SK-N-SH (cell line): Measurements from ENCODE around the gene DNAJB8. TPM values are rescaled to one million over a fixed set of nuclear protein-coding genes. Genes with fewer than 3 reads are reported as not detected.

Source experiments
- CTCF ChIA-PET: fragments of 300-600, 350-600 bp; formaldehyde crosslinking; extraction: SDS; loops from one replicate; lab custom pipeline; 2021; lab: Yijun Ruan, JAX
- POLR2A ChIA-PET: fragments of 350-600 bp; sonication (Branson Sonifier 250); formaldehyde crosslinking; extraction: SDS; loops from one replicate; lab custom pipeline; 2020; ENCODE audit warnings: antibody characterized with exemption, inconsistent platforms; lab: Yijun Ruan, JAX
- DNase-seq: peaks from one replicate; pipeline ENCODE4 v3.0.0; 2012
- H2AFZ ChIP-seq: fragments of 200-600 bp; sonication (generic); 2 replicates; pipeline ENCODE4 v1.8.1; 2016; ENCODE audit warnings: antibody characterized with exemption, mild to moderate bottlenecking, low read depth
- H3F3A ChIP-seq: fragments of 200-600 bp; sonication (generic); replicated peaks from 2 replicates; pipeline ENCODE3; 2016; ENCODE audit warnings: antibody characterized with exemption, mild to moderate bottlenecking; ENCODE audit not compliant: insufficient read depth
- H3K27ac ChIP-seq, 2 experiments: fragments of 200-500 bp in 1 of 2; fragments of 200-600 bp in 1 of 2; sonication (Bioruptor generic) in 1 of 2; sonication (generic), shearing (Covaris generic) in 1 of 2; 2 replicates each; pipeline versions ENCODE4 v1.5.1 to v1.6.1; 2014 to 2016; ENCODE audit warnings: low read depth in 2 of 2, inconsistent platforms in 1 of 2, low read length in 1 of 2, mild to moderate bottlenecking in 1 of 2, mixed read lengths in 1 of 2
- H3K27me3 ChIP-seq: fragments of 200-600 bp; sonication (generic), shearing (Covaris generic); 2 replicates; pipeline ENCODE4 v1.6.1; 2016; ENCODE audit warnings: mixed run types; ENCODE audit not compliant: insufficient read depth
- H3K36me3 ChIP-seq, 2 experiments: fragments of 200-500 bp in 1 of 2; fragments of 200-600 bp in 1 of 2; sonication (Bioruptor generic) in 1 of 2; sonication (generic) in 1 of 2; replicated peaks in 1 of 2; 2 replicates each; pipeline versions ENCODE3 to v1.5.1; 2014 to 2016; ENCODE audit warnings: low read length in 1 of 2, mild to moderate bottlenecking in 1 of 2; ENCODE audit not compliant: insufficient read depth in 2 of 2, control insufficient read depth in 1 of 2
- H3K4me1 ChIP-seq, 2 experiments: fragments of 200-500 bp in 1 of 2; fragments of 200-600 bp in 1 of 2; sonication (Bioruptor generic) in 1 of 2; sonication (generic), shearing (Covaris generic) in 1 of 2; 2 replicates each; pipeline versions ENCODE4 v1.5.1 to v1.6.1; 2014 to 2016; ENCODE audit warnings: low read depth in 1 of 2, low read length in 1 of 2, mixed run types in 1 of 2; ENCODE audit not compliant: insufficient read depth in 2 of 2, control insufficient read depth in 1 of 2
- H3K4me2 ChIP-seq: fragments of 200-600 bp; sonication (generic), shearing (Covaris generic); 2 replicates; pipeline ENCODE4 v1.6.1; 2017; ENCODE audit warnings: mixed run types
- H3K4me3 ChIP-seq, 2 experiments: fragments of 200-500 bp in 1 of 2; fragments of 200-600 bp in 1 of 2; sonication (Bioruptor generic) in 1 of 2; sonication (generic), shearing (Covaris generic) in 1 of 2; 2 replicates each; pipeline versions ENCODE4 v1.5.1 to v1.8.1; 2014 to 2016; ENCODE audit warnings: low read depth in 2 of 2, inconsistent platforms in 1 of 2, low read length in 1 of 2, mild to moderate bottlenecking in 1 of 2, mixed read lengths in 1 of 2, moderate library complexity in 1 of 2
- H3K79me2 ChIP-seq: fragments of 200-600 bp; sonication (generic); 2 replicates; pipeline ENCODE4 v1.8.1; 2017; ENCODE audit warnings: mild to moderate bottlenecking; ENCODE audit not compliant: insufficient read depth
- H3K9ac ChIP-seq: fragments of 200-600 bp; sonication (generic); 2 replicates; pipeline ENCODE4 v1.6.1; 2017; ENCODE audit warnings: mixed run types
- H3K9me2 ChIP-seq: fragments of 200-600 bp; sonication (generic); 2 replicates; pipeline ENCODE4 v1.6.1; 2017; ENCODE audit warnings: mixed run types
- H3K9me3 ChIP-seq: fragments of 200-600 bp; sonication (generic); 2 replicates; pipeline ENCODE4 v1.6.1; 2017; ENCODE audit warnings: mixed run types, mild to moderate bottlenecking, moderate library complexity
- H4K20me1 ChIP-seq: fragments of 200-600 bp; sonication (generic); 2 replicates; pipeline ENCODE4 v1.6.1; 2017; ENCODE audit warnings: mild to moderate bottlenecking, mixed run types; ENCODE audit not compliant: insufficient read depth
- FOSL2 ChIP-seq: IDR thresholded peaks from 2 replicates; pipeline ENCODE4 v1.4.0; 2012; ENCODE audit warnings: low read depth, mild to moderate bottlenecking, moderate library complexity, borderline replicate concordance
- GATA2 ChIP-seq: sonication (generic); formaldehyde crosslinking; IDR thresholded peaks from 2 replicates; pipeline ENCODE4 v1.5.0; 2020; ENCODE audit warnings: mild to moderate bottlenecking, missing genetic modification reagents
- NFIC ChIP-seq: IDR thresholded peaks from 2 replicates; pipeline ENCODE4 v1.4.0; 2012; ENCODE audit warnings: borderline replicate concordance
- POLR2AphosphoS5 ChIP-seq: IDR thresholded peaks from 2 replicates; pipeline ENCODE4 v1.6.1; 2012; ENCODE audit warnings: low read depth, low read length
- RFX5 ChIP-seq: IDR thresholded peaks from 2 replicates; pipeline ENCODE4 v1.6.1; 2012; ENCODE audit warnings: mild to moderate bottlenecking, improper control_type of control experiment, low read length
- RXRA ChIP-seq: IDR thresholded peaks from 2 replicates; pipeline ENCODE4 v1.4.0; 2012; ENCODE audit warnings: low read depth, mild to moderate bottlenecking, borderline replicate concordance
- SMC3 ChIP-seq: IDR thresholded peaks from 2 replicates; pipeline ENCODE4 v1.6.1; 2012; ENCODE audit warnings: low read depth, low read length, improper control_type of control experiment
- TEAD4 ChIP-seq: IDR thresholded peaks from 2 replicates; pipeline ENCODE4 v1.4.0; 2012; ENCODE audit warnings: mild to moderate bottlenecking, borderline replicate concordance; ENCODE audit not compliant: insufficient read depth
- WGBS: methylation state at CpG from one replicate; pipeline ENCODE4 v1.1.6; 2017; ENCODE audit warnings: low lambda C conversion rate; 5-methylcytosine and 5-hydroxymethylcytosine counted together
- polyA plus RNA-seq, 3 experiments: library from polyadenylated mRNA; depleted of rRNA; stranded (reverse); fragments of >200 nt; gene quantifications; 2 replicates each; pipeline ENCODE4 v1.2.3, GENCODE V29; 2012
- TF ChIP-seq, protein P1 (sequence below): IDR thresholded peaks from 2 replicates; pipeline ENCODE4; 2012
- TF ChIP-seq, protein P2 (sequence below): IDR thresholded peaks from 2 replicates; pipeline ENCODE4 v1.4.0; 2012; ENCODE audit warnings: low read depth, borderline replicate concordance
- TF ChIP-seq, protein P3 (sequence below): IDR thresholded peaks from 2 replicates; pipeline ENCODE4 v1.4.0; 2012; ENCODE audit warnings: low read depth
- TF ChIP-seq, protein P4 (sequence below): IDR thresholded peaks from 2 replicates; pipeline ENCODE4 v1.4.0; 2012; ENCODE audit warnings: low read depth, borderline replicate concordance

The DNAJB8 gene
- polyA plus RNA-seq, 1 of the 3 experiments (the other 2 are of a cell fraction), result not detected

DNA sequence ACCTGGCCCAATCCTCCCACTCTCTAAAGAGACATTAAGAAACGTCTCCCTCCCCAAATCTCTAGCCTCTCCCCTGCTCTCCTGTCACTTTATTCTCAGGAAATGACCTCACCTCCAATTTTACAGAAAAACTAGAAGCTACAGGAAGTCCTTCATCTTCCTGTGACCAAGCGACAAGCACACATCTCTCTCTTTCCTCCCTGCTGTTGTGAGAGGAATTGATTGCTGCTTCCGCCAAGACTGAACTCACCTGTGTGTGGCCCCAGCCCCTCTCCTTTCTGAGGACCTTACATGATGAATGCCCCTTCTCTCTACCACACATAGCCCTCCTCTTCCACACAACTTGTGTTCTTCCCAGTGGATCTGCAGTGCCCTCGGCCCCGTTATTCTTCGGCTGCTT, 18.2 kb downstream of the DNAJB8 start:
- H3K4me2 ChIP-seq, result no peak overlapping the region
- H3K4me1 ChIP-seq, result peaks cover 0 to 7% of the 10 kb centered on the region in 2 experiments; a peak in 1 of 4 replicates
- no peaks in the 10 kb centered on the region for H3K27me3 ChIP-seq
- no peaks in the 10 kb centered on the region for H3K36me3 ChIP-seq
- TF ChIP-seq, protein P1, sequence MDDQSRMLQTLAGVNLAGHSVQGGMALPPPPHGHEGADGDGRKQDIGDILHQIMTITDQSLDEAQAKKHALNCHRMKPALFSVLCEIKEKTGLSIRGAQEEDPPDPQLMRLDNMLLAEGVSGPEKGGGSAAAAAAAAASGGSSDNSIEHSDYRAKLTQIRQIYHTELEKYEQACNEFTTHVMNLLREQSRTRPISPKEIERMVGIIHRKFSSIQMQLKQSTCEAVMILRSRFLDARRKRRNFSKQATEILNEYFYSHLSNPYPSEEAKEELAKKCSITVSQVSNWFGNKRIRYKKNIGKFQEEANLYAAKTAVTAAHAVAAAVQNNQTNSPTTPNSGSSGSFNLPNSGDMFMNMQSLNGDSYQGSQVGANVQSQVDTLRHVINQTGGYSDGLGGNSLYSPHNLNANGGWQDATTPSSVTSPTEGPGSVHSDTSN, result no peak
- TF ChIP-seq FOSL2 (no peak), RXRA (no peak)
- no peak for DNase-seq
- H3K27ac ChIP-seq, result no peak overlapping the region
- H3K79me2 ChIP-seq, result no peaks in the 10 kb centered on the region
- H4K20me1 ChIP-seq, result no peaks in the 10 kb centered on the region
- no peaks in the 10 kb centered on the region for H3F3A ChIP-seq
- H3K9me2 ChIP-seq, result no peaks in the 10 kb centered on the region
- H3K9me3 ChIP-seq, result no peaks in the 10 kb centered on the region
- 77% methylated on average over 6 of the region's 6 CpGs for WGBS
- ChIA-PET POLR2A (no interaction called here), CTCF (interaction anchor here (1.0 to 1.6 kb wide), 4 partner anchors 11 to 35 kb away, joined by 3 to 6 read pairs (median 3); no protein-coding TSS in a partner anchor)
- no peak overlapping the region for H3K4me3 ChIP-seq
- no peak overlapping the region for H2AFZ ChIP-seq
- H3K9ac ChIP-seq, result no peak overlapping the region

DNA sequence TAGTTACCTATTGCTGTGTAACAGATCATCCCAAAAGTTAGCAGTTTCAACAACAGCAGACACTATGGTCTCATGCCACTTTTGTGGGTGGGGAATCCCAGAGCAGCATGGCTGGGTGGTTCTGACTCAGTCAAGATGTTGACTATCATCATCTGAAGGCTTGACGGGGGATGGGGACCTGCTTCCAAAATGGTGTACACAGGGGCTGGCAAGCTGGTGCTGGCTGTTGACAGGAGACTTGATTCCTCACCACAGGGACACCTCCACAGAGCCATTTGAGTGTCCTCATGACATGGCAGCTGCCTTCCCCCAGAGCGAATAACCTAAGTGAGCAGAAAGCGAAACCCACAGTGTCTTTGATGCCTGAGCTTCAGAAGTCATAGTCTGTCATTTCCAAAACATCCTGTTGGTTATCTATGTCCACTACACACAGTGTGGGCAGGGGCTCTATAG, 19.1 kb downstream of the DNAJB8 start:
- H3K9me2 ChIP-seq, result no peaks in the 10 kb centered on the region
- H3K9ac ChIP-seq, result no peak overlapping the region
- 83% methylated on average over 3 of the region's 3 CpGs for WGBS
- no peaks in the 10 kb centered on the region for H4K20me1 ChIP-seq
- H3K4me2 ChIP-seq, result no peak overlapping the region
- H3K4me1 ChIP-seq, result no peaks in the 10 kb centered on the region; a peak in 1 of 4 replicates
- ChIA-PET POLR2A (no interaction called here), CTCF (interaction anchor here (1.2 kb wide), 1 partner anchor 22 kb away, joined by 3 read pairs; no protein-coding TSS in a partner anchor)
- H3K27me3 ChIP-seq, result no peaks in the 10 kb centered on the region
- H3K27ac ChIP-seq, result no peak overlapping the region
- TF ChIP-seq, protein P2, sequence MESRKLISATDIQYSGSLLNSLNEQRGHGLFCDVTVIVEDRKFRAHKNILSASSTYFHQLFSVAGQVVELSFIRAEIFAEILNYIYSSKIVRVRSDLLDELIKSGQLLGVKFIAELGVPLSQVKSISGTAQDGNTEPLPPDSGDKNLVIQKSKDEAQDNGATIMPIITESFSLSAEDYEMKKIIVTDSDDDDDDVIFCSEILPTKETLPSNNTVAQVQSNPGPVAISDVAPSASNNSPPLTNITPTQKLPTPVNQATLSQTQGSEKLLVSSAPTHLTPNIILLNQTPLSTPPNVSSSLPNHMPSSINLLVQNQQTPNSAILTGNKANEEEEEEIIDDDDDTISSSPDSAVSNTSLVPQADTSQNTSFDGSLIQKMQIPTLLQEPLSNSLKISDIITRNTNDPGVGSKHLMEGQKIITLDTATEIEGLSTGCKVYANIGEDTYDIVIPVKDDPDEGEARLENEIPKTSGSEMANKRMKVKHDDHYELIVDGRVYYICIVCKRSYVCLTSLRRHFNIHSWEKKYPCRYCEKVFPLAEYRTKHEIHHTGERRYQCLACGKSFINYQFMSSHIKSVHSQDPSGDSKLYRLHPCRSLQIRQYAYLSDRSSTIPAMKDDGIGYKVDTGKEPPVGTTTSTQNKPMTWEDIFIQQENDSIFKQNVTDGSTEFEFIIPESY, result no peak
- TF ChIP-seq, protein P3, sequence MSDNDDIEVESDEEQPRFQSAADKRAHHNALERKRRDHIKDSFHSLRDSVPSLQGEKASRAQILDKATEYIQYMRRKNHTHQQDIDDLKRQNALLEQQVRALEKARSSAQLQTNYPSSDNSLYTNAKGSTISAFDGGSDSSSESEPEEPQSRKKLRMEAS, result no peak
- TF ChIP-seq GATA2 (CRISPR knock-in tag) (no peak), NFIC (no peak), SMC3 (no peak), RFX5 (no peak), POLR2AphosphoS5 (no peak), FOSL2 (no peak), TEAD4 (no peak)
- TF ChIP-seq, protein P4, sequence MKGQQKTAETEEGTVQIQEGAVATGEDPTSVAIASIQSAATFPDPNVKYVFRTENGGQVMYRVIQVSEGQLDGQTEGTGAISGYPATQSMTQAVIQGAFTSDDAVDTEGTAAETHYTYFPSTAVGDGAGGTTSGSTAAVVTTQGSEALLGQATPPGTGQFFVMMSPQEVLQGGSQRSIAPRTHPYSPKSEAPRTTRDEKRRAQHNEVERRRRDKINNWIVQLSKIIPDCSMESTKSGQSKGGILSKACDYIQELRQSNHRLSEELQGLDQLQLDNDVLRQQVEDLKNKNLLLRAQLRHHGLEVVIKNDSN, result no peak
- no peak overlapping the region for H3K4me3 ChIP-seq
- H3K79me2 ChIP-seq, result no peaks in the 10 kb centered on the region
- no peak overlapping the region for H2AFZ ChIP-seq
- DNase-seq, result no peak
- no peaks in the 10 kb centered on the region for H3K9me3 ChIP-seq
- no peaks in the 10 kb centered on the region for H3K36me3 ChIP-seq
- H3F3A ChIP-seq, result no peaks in the 10 kb centered on the region
